Measurements from ENCODE around the gene LIPA.

The LIPA gene

GRCh38 chr10:89297791-89298190, 46.2 kb upstream of the LIPA start:
- Histone ChIP-seq H3K27ac (ENCODE audit: low read length) (no peak overlapping the region), H4K20me1 (ENCODE audit: insufficient read depth, low read length) (no peaks in the 10 kb centered on the region), H2AFZ (ENCODE audit: low read depth, low read length) (no peak overlapping the region), H3K4me3 (ENCODE audit: low read depth in 1 of 2, low read length in 2 of 2) (no peak overlapping the region), H3K79me2 (ENCODE audit: insufficient read depth, low read length) (no peaks in the 10 kb centered on the region), H3K4me2 (ENCODE audit: insufficient read depth, low read length) (no peak overlapping the region), H3K9ac (ENCODE audit: low read depth, low read length) (no peak overlapping the region), H3K9me3 (ENCODE audit: insufficient read depth, low read length, severe bottlenecking) (no peaks in the 10 kb centered on the region), H3K4me1 (ENCODE audit: insufficient read depth, low read length) (peaks cover 31% of the 10 kb centered on the region), H3K36me3 (ENCODE audit: insufficient read depth, low read length) (no peaks in the 10 kb centered on the region), H3K27me3 (ENCODE audit: insufficient read depth, low read length, poor library complexity) (no peaks in the 10 kb centered on the region)
- DNase-seq (no peak), ATAC-seq (ENCODE audit: insufficient read depth, low read depth) (no peak)
- no peak for TF ChIP-seq CTCF (IDR thresholded peaks at IDR 0.05; ENCODE audit: borderline replicate concordance, extremely low read depth, low read length, poor library complexity, severe bottlenecking)
- TF ChIP-seq EZH2 (IDR thresholded peaks at IDR 0.05; ENCODE audit: borderline replicate concordance, low read depth, low read length, severe bottlenecking), result no peak

DNA sequence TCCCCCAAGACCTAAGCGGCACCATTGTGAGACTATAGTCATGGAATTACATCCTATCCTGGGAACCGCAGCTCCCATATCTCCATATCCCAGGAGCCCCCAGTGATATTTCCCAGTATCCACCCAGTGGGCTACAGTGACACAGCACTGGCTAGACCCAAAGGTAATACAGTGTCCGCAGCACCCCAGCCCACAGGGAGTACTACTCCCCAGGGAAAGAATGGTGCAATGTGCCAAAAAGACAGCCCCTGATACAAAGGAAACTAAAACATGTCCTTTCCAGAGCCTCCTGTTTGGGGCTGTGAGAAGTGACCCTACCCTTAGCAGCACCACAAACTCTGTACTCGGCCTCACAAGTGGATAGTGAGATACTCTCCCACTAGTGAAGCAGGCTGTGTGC, 45.8 kb upstream of the LIPA start:
- Histone ChIP-seq H3K9me3 (ENCODE audit: insufficient read depth, low read length, severe bottlenecking) (no peaks in the 10 kb centered on the region), H3K27ac (ENCODE audit: low read length) (no peak overlapping the region), H3K9ac (ENCODE audit: low read depth, low read length) (no peak overlapping the region), H3K27me3 (ENCODE audit: insufficient read depth, low read length, poor library complexity) (no peaks in the 10 kb centered on the region), H2AFZ (ENCODE audit: low read depth, low read length) (no peak overlapping the region), H3K4me3 (ENCODE audit: low read depth in 1 of 2, low read length in 2 of 2) (no peak overlapping the region), H3K36me3 (ENCODE audit: insufficient read depth, low read length) (no peaks in the 10 kb centered on the region), H3K79me2 (ENCODE audit: insufficient read depth, low read length) (no peaks in the 10 kb centered on the region), H3K4me1 (ENCODE audit: insufficient read depth, low read length) (peaks cover 26% of the 10 kb centered on the region), H3K4me2 (ENCODE audit: insufficient read depth, low read length) (no peak overlapping the region), H4K20me1 (ENCODE audit: insufficient read depth, low read length) (no peaks in the 10 kb centered on the region)
- no peak for ATAC-seq (ENCODE audit: insufficient read depth, low read depth)
- DNase-seq, result no peak
- TF ChIP-seq EZH2 (IDR thresholded peaks at IDR 0.05; ENCODE audit: borderline replicate concordance, low read depth, low read length, severe bottlenecking) (no peak), CTCF (IDR thresholded peaks at IDR 0.05; ENCODE audit: borderline replicate concordance, extremely low read depth, low read length, poor library complexity, severe bottlenecking) (no peak)

- ATAC-seq (ENCODE audit: insufficient read depth, low read depth), result no peak
- Histone ChIP-seq H3K36me3 (ENCODE audit: insufficient read depth, low read length) (no peaks in the 10 kb centered on the region), H4K20me1 (ENCODE audit: insufficient read depth, low read length) (no peaks in the 10 kb centered on the region)
Measured at GRCh38 chr10:89296220-89296648, 44.7 kb upstream of the LIPA start.

More at GRCh38 chr10:89296220-89296648, 44.7 kb upstream of the LIPA start:
- H3K79me2 ChIP-seq (ENCODE audit: insufficient read depth, low read length), result no peaks in the 10 kb centered on the region
- H3K27ac ChIP-seq (ENCODE audit: low read length), result no peak overlapping the region
- no peak overlapping the region for H3K4me2 ChIP-seq (ENCODE audit: insufficient read depth, low read length)
- no peaks in the 10 kb centered on the region for H3K27me3 ChIP-seq (ENCODE audit: insufficient read depth, low read length, poor library complexity)
- H3K4me3 ChIP-seq (ENCODE audit: low read depth in 1 of 2, low read length in 2 of 2), result no peak overlapping the region
- H3K9me3 ChIP-seq (ENCODE audit: insufficient read depth, low read length, severe bottlenecking), result no peaks in the 10 kb centered on the region
- no peak overlapping the region for H2AFZ ChIP-seq (ENCODE audit: low read depth, low read length)
- TF ChIP-seq CTCF (IDR thresholded peaks at IDR 0.05; ENCODE audit: borderline replicate concordance, extremely low read depth, low read length, poor library complexity, severe bottlenecking), result no peak
- no peak for TF ChIP-seq EZH2 (IDR thresholded peaks at IDR 0.05; ENCODE audit: borderline replicate concordance, low read depth, low read length, severe bottlenecking)
- no peak for DNase-seq
- peaks cover 19% of the 10 kb centered on the region for H3K4me1 ChIP-seq (ENCODE audit: insufficient read depth, low read length)
- no peak overlapping the region for H3K9ac ChIP-seq (ENCODE audit: low read depth, low read length)

Data from DND-41 (cell line).